Measurements from ENCODE around the gene EIF4E1B.
A peak's percentile ranks its signal among the peaks of the same experiment; 100 is the strongest.

EIF4E1B gene

GRCh38 chr5:176656467-176656990 is 26.1 kb downstream of the EIF4E1B start:
- CTCF ChIA-PET, result interaction anchor here (1.8 kb wide), 1 partner anchor 9 kb away, joined by 12 read pairs; the partner anchor contains the start of gene TSPAN17

GRCh38 chr5:176658007-176658599 is 27.6 kb downstream of the EIF4E1B start:
- peak; percentile 83 for DNase-seq (ENCODE audit: extremely low spot score)
- TF ChIP-seq FOXK2 (IDR thresholded peaks at IDR 0.05) (no peak), CTBP1 (IDR thresholded peaks at IDR 0.05; ENCODE audit: borderline replicate concordance) (no peak), TARDBP (IDR thresholded peaks at IDR 0.05) (no peak), ELF4 (IDR thresholded peaks at IDR 0.05) (no peak), SUZ12 (IDR thresholded peaks at IDR 0.05) (no peak), LEF1 (IDR thresholded peaks at IDR 0.05; ENCODE audit: borderline replicate concordance) (no peak), BHLHE40 (IDR thresholded peaks at IDR 0.05; ENCODE audit: borderline replicate concordance) (no peak), ARNT (IDR thresholded peaks at IDR 0.05) (no peak), FOXM1 (IDR thresholded peaks at IDR 0.05; ENCODE audit: borderline replicate concordance) (no peak), NFRKB (IDR thresholded peaks at IDR 0.05) (no peak), FOXA1 (IDR thresholded peaks at IDR 0.05) (no peak), L3MBTL2 (conservative IDR thresholded peaks at IDR 0.05) (no peak), HDGF (IDR thresholded peaks at IDR 0.05; ENCODE audit: borderline replicate concordance) (no peak), SP1 (IDR thresholded peaks at IDR 0.05) (no peak), ZNF384 (IDR thresholded peaks at IDR 0.05) (no peak), PKNOX1 (IDR thresholded peaks at IDR 0.05) (no peak)
- ChIA-PET CTCF (interaction anchor here (0.5 to 1.8 kb wide), 8 partner anchors 10 to 454 kb away, joined by 3 to 12 read pairs (median 4); partner anchors contain the start of gene TSPAN17), POLR2A (interaction anchor here (2.7 kb wide), 1 partner anchor 11 kb away, joined by 12 read pairs; the partner anchor contains the start of gene TSPAN17)

More at GRCh38 chr5:176656467-176656990, 26.1 kb downstream of the EIF4E1B start:
- no peak for TF ChIP-seq L3MBTL2 (conservative IDR thresholded peaks at IDR 0.05)
- TF ChIP-seq LEF1 (IDR thresholded peaks at IDR 0.05; ENCODE audit: borderline replicate concordance), result no peak
- no peak for TF ChIP-seq BHLHE40 (IDR thresholded peaks at IDR 0.05; ENCODE audit: borderline replicate concordance)
- no peak for TF ChIP-seq NFRKB (IDR thresholded peaks at IDR 0.05)
- TF ChIP-seq CTBP1 (IDR thresholded peaks at IDR 0.05; ENCODE audit: borderline replicate concordance), result no peak
- TF ChIP-seq SP1 (IDR thresholded peaks at IDR 0.05), result no peak
- POLR2A ChIA-PET, result interaction anchor here (2.7 kb wide), 1 partner anchor 9 kb away, joined by 12 read pairs; the partner anchor contains the start of gene TSPAN17
- no peak for DNase-seq (ENCODE audit: extremely low spot score)

- TF ChIP-seq SP1 (IDR thresholded peaks at IDR 0.05), result no peak
- TF ChIP-seq ARNT (IDR thresholded peaks at IDR 0.05), result no peak
- no peak for TF ChIP-seq SUZ12 (IDR thresholded peaks at IDR 0.05)
- TF ChIP-seq FOXA1 (IDR thresholded peaks at IDR 0.05), result no peak
- TF ChIP-seq LEF1 (IDR thresholded peaks at IDR 0.05; ENCODE audit: borderline replicate concordance), result no peak
- no peak for TF ChIP-seq ZNF384 (IDR thresholded peaks at IDR 0.05)
- no peak for TF ChIP-seq PKNOX1 (IDR thresholded peaks at IDR 0.05)
- no peak for TF ChIP-seq CTBP1 (IDR thresholded peaks at IDR 0.05; ENCODE audit: borderline replicate concordance)
- no peak for TF ChIP-seq FOXM1 (IDR thresholded peaks at IDR 0.05; ENCODE audit: borderline replicate concordance)
- no peak for TF ChIP-seq L3MBTL2 (conservative IDR thresholded peaks at IDR 0.05)
- no peak for TF ChIP-seq FOXK2 (IDR thresholded peaks at IDR 0.05)
- no peak for TF ChIP-seq ELF4 (IDR thresholded peaks at IDR 0.05)
- TF ChIP-seq BHLHE40 (IDR thresholded peaks at IDR 0.05; ENCODE audit: borderline replicate concordance), result no peak
- TF ChIP-seq TARDBP (IDR thresholded peaks at IDR 0.05), result no peak
- no peak for TF ChIP-seq NFRKB (IDR thresholded peaks at IDR 0.05)
- TF ChIP-seq HDGF (IDR thresholded peaks at IDR 0.05; ENCODE audit: borderline replicate concordance), result no peak
- no peak for DNase-seq (ENCODE audit: extremely low spot score)
- ChIA-PET CTCF (interaction anchor here (0.5 to 3.0 kb wide), 5 partner anchors 11 to 453 kb away, joined by 3 to 16 read pairs (median 4); no protein-coding TSS in a partner anchor), POLR2A (interaction anchor here (2.7 kb wide), 1 partner anchor 12 kb away, joined by 12 read pairs; the partner anchor contains the start of gene TSPAN17)
These were observed 28.5 kb downstream of the EIF4E1B start for GRCh38 chr5:176658817-176659511.

- CTCF ChIA-PET, result interaction anchor here (0.5 to 3.0 kb wide), 3 partner anchors 42 to 415 kb away, joined by 3 to 16 read pairs (median 3); no protein-coding TSS in a partner anchor
- TF ChIP-seq FOXA1 (IDR thresholded peaks at IDR 0.05) (no peak), BHLHE40 (IDR thresholded peaks at IDR 0.05; ENCODE audit: borderline replicate concordance) (no peak), SP1 (IDR thresholded peaks at IDR 0.05) (no peak), LEF1 (IDR thresholded peaks at IDR 0.05; ENCODE audit: borderline replicate concordance) (no peak), ZNF384 (IDR thresholded peaks at IDR 0.05) (no peak), ELF4 (IDR thresholded peaks at IDR 0.05) (no peak), SUZ12 (IDR thresholded peaks at IDR 0.05) (no peak), NFRKB (IDR thresholded peaks at IDR 0.05) (no peak), TARDBP (IDR thresholded peaks at IDR 0.05) (no peak), L3MBTL2 (conservative IDR thresholded peaks at IDR 0.05) (no peak), ARNT (IDR thresholded peaks at IDR 0.05) (no peak), HDGF (IDR thresholded peaks at IDR 0.05; ENCODE audit: borderline replicate concordance) (no peak), PKNOX1 (IDR thresholded peaks at IDR 0.05) (no peak), FOXK2 (IDR thresholded peaks at IDR 0.05) (no peak), FOXM1 (IDR thresholded peaks at IDR 0.05; ENCODE audit: borderline replicate concordance) (no peak)
- DNase-seq (ENCODE audit: extremely low spot score), result no peak
- POLR2A ChIA-PET, result no interaction called here
These were observed 29.0 kb downstream of the EIF4E1B start for GRCh38 chr5:176659512-176659839.

Measured in HEK293T (cell line).